ENCODE measurements around the gene NCK2.
A peak's percentile ranks its signal among the peaks of the same experiment; 100 is the strongest.

NCK2 gene

DNA sequence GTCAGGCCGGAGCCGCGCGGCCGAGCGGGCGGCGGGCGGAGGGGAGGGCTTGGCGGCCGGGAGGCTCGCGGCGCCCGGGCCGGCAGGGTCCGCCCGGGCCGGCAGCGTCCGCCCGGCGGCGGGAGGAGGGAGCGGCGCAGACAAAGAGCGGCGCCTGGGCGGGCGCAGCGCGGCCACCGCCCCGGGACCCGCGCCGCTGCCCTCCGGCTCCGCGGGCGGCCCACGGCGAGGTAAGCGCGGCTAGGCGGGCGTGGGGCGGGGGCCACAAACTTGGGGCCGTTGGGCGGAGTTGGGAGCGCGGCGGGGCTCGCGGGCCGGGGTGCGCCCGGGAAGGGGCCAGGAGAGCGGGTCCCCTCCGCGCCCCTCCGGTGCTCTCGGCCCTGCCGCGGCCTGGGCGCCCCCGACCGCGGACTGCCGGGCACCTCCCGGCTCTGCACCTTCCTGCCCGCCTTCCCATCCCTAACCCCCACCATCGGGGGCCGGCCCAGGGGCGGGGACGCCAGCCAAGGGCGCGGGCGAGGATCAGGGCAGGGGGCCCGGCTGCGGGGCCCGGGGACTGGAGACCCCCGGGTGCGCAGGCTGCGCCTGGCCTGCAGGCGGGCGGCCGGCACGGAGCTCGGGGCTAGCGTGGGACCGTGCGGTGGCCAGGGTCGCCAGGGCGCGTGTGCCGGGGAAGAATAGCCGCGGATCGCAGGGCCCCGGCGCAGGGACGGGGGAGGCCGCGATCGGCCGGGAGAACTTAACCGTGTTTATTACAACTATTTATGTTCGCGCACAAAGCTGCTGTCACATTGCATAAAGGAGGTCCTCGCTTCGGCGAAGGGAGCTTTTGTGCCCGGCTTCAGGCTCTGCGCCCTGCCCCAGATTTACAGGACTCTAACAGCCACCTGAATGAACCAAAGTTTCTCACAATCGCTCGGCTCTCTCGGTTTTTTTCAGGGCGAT, at the start of gene NCK2:
NCK2 (plus strand) TSS at position 4 of the 945 bp plus-strand sequence. CDS start 110,152 bp downstream, outside the sequence.
- peak; percentile 24 for DNase-seq

DNA sequence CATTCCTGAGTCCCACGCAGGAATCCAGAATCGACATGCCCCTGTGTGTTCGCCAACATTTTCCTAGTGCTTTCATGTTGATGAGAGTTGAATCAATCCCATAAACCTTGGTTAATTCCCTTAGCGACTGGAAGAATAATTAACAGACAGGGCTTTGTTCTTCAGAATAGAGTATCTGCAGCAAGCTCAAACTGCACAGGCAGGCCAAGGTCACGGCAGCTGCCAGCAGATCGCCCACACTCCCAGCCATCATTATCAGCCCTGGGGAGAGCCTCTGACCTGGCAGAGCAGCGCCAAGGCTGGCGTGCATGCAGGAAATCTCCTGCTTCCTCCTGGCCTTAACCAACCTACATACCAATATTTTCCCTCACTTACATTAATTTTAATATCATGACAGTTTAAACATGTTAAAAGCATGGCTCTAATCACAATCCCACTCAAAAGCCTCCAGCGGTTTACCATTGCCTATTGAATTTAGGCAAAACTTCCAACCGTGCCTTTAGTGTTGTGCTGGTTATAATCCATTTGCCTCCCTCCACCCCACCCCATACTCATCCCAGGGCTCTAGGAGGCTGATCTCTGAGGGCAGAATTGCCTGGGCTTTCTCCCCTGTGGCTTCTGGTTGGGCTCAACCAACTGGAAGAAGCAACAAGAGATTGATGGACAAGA, 46.8 kb upstream of the NCK2 start:
- no peak for DNase-seq

DNA sequence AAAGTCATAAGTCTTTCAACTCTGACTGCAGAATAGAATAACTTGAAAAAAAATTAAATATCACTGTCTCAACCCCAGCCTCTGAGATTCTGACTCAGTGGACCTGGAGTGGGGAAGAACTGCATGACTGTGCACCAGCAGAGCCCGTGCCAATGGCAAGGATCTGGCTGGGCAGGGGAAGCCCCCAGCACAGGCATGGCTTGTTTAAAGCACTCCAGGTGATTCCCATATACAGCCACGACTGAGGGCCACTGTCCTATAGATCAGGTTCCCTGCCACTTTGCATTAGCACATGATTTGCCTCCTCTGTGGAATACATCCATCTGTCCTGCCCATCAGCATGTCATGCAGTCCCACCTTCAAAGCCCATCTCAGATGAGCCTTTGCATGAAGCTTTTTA, 45.9 kb upstream of the NCK2 start:
- DNase-seq = no peak

DNA sequence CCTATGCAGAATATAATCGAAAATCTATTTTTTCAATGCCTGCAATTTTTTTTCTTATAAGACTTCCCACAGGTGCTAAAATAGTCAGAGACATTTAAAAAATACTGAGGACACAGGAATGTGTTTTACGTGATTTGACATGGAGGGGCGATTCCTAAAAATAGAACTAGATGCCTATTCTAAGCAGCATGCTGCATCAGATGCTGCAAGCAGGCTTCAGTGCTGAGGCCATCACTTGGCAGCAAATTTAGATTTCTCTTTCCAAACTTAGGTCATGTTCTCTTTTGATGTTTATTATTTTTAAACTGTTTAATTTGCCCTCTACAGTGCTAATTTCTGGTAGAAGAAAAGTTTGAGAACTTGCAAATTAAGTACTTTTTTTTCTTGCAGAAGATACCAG, 43.7 kb upstream of the NCK2 start:
- DNase-seq = no peak

GRCh38 chr2:105708697-105709096, 36.0 kb upstream of the NCK2 start:
- no peak for DNase-seq

- DNase-seq = no peak
These were observed 33.3 kb upstream of the NCK2 start for GRCh38 chr2:105711394-105711793.

DNA sequence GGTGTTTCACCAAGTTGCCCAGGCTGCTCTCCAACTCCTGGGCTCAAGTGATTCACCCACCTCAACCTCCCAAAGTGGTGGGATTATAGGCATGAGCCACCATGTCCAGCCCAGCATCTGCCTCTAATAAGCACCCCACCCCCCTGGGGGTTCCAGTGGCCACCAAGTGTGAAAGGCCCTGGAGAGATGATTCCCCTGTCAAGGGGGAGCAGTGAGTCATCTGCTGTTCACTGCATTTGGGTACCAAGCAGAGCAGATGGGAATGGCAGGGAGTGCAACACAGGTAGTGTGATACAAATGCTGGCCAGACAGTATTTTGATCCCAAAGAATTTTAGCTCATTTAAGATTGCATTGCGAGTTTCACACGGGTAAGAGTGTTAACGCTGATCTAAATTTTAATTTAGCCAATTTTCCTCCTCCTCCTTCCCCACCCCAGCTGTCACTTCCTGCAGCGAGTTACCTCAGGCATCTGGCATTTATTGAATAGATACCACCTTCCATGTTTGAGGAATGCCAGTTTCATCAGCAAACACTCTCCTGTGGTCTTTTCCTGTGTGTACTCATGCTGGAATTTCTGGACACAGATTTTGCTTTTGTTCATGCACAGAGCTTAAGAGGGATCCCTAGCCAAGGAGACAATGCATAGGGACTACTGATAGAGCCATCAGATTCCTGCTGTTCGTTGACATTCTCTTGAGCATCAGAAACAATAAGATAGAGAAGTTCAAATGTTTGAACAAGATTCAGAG, 32.4 kb upstream of the NCK2 start:
- no peak for DNase-seq

GRCh38 chr2:105712981-105713596, 31.6 kb upstream of the NCK2 start:
- DNase-seq = no peak

- no peak for DNase-seq
These were observed 30.6 kb upstream of the NCK2 start for GRCh38 chr2:105714141-105714540.

GRCh38 chr2:105718846-105719481, 25.7 kb upstream of the NCK2 start:
- no peak for DNase-seq

DNA sequence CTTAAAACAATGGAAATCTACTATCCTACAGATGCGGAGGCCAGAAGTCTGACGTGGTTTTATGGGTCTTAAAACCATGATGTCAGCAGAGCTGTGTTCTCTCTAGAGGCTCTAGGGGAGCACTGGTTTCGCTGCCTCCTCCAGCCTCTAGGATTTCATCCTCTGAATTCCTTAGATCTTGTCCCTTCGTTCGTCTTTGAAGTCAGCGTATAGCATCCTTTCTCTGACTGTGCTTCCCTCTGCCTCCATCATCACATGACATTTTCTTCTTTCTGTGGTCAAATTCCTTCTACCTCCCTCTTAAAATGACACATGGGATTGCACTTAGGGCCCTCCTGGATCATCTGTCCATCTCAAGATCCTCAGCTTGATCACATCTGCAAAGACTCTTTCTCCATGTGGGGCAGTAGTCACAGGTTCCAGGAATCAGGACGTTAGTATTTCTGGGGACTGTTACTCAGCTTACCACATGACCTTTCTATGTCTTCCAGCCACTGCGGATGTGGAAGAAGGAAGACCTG, 22.7 kb upstream of the NCK2 start:
- no peak for DNase-seq

DNA sequence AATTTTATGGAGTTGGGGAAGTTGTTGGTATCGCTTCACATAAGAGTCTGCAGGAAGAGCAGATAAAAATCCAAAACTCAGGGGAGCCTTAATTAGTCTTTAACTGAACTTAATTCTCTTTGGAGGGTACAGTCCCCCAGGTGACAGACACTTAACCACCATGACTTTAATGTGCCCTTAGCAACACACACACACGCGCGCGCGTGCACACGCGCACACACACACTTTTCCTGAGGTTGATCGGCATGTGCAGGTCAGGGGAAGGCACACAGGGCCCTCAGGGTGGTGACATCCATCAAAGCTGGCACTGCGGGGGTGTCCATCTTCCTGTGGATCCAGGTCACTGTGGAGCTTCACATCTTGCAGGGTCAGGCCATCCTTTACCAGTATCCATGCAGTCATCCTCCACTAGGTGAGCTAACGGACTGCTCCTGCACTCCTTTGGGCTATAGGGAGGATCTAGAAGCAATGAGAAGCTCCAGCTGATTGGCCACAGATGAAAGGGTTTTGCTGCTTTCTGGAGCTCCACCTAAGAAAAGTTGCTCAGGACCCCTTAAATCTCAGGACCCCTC, 21.9 kb upstream of the NCK2 start:
- no peak for DNase-seq

- no peak for DNase-seq
These were observed 21.3 kb upstream of the NCK2 start for GRCh38 chr2:105723431-105723830.

GRCh38 chr2:105725388-105725787, 19.3 kb upstream of the NCK2 start:
- DNase-seq = no peak

DNA sequence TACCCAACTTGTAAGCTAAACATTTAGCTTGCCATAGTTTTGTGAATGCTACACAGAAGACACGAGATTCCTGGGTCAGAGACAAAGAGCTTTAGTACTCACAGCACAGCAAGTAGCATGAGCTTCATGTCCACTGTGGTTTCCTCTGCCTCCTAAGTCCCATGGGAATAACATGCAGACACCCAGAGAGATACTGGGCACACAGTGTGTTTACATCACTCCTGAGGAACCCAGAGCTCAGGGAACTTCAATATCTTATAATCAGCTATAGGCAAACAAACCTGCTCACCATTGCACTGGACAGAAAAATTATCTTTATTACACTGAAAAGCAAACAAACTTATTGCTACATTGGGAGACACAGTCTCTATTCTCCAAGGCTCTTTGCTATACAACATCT, 14.5 kb upstream of the NCK2 start:
- DNase-seq = no peak

DNA sequence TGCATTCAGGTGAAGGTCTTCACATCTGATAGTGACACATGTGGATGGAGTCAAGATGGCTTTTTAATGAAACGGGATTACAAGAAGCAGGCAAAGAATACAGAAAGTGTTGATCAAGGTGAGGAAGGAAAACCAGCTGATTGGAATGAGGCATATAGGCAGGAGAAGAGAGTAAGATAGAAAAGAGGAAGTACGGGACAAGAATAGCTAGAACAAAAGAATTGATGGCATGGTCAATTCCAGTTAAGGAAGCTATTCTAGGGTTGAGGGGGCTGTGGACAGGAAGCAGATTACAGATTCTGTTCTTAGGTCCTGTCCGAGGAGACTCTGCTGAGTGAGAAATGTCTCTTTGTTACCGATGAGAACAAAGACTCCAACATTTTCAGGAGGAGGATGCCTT, 13.2 kb upstream of the NCK2 start:
- no peak for DNase-seq

GRCh38 chr2:105732101-105732500, 12.6 kb upstream of the NCK2 start:
- no peak for DNase-seq

GRCh38 chr2:105732955-105733607, 11.6 kb upstream of the NCK2 start:
- DNase-seq = no peak

GRCh38 chr2:105733875-105734274, 10.8 kb upstream of the NCK2 start:
- no peak for DNase-seq

DNA sequence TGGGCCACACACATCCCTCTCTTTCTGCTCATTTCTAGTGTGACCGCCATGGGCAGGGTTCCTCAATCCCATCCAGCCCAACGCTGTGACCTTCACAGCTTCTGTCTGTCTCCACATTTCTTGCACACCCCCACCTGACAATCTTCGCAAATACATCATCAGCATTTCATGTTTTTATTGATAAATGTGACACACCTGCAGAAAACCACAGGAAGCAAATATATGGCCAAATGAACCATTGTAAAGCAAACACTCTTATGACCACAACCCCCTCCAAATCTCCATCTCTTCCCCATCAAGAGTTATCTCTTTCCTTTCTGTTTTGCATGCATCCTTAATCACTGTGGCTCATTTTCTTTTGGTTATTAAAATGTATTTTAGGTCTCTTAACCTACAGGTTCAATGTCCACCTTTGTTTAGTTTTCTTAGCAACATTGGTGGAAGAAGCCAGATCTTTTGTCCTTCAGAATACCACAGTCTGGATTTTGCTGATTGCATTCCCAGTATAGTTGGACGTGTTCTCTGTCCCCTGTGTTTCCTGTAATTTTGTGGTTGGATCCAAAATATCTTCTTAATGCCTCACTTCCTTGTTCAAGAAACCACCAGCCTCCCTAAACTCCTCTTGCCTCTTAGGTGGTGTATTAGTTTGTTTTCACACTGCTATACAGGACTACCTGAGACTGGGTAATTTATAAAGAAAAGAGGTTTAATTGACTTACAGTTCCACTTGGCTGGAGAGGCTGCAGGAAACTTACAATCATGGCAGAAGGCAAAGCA, 9.8 kb upstream of the NCK2 start:
- no peak for DNase-seq

DNA sequence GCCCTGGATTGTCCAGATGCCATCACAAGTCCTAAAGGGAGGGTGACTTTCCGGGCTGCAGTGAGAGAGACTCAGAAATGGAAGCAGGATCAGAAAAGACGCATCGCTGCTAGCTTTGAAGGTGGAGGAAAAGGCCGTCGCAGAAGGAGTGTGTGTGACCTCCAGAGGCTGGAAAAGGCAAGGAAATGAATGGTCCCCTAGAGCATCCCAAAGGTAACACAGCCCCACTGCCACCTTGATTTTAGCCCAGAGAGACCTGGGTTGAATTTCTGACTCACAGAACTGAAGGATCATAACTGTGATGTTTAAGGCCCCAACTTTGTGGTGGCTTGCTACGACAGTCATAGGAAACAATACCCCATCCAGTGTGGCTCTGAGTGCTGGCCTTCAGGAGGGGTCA, 8.6 kb upstream of the NCK2 start:
- DNase-seq = no peak
